Activated CD8-positive, alpha-beta memory T cell treated with anti-CD3 and anti-CD28 coated beads, Interleukin-2, amount 50 U/mL, for 4 hours (primary cell): ENCODE results near the gene ANKRD11.

Source experiments
- DNase-seq: peaks from one replicate; pipeline ENCODE4 v3.0.0-alpha.2; 2020

ANKRD11 gene

GRCh38 chr16:89506113-89506504 is 15.7 kb upstream of the ANKRD11 start:
- DNase-seq, result no peak

- DNase-seq, result peak; percentile 87
Observed at GRCh38 chr16:89505204-89506112, 15.1 kb upstream of the ANKRD11 start.

GRCh38 chr16:89504091-89504490 is 13.7 kb upstream of the ANKRD11 start:
- DNase-seq, result no peak

GRCh38 chr16:89502081-89502843 is 11.9 kb upstream of the ANKRD11 start:
- no peak for DNase-seq

GRCh38 chr16:89499767-89500166 is 9.4 kb upstream of the ANKRD11 start:
- no peak for DNase-seq

GRCh38 chr16:89498839-89499238 is 8.5 kb upstream of the ANKRD11 start:
- DNase-seq, result no peak

- DNase-seq, result no peak
Observed at GRCh38 chr16:89495121-89495520, 4.8 kb upstream of the ANKRD11 start.

- no peak for DNase-seq
Observed at GRCh38 chr16:89493776-89494175, 3.4 kb upstream of the ANKRD11 start.

- DNase-seq, result no peak
Observed at GRCh38 chr16:89491974-89492687, 1.8 kb upstream of the ANKRD11 start.

GRCh38 chr16:89491238-89491869 is 993 bp upstream of the ANKRD11 start:
- no peak for DNase-seq

GRCh38 chr16:89489898-89490438 is 393 bp downstream of the ANKRD11 start:
- DNase-seq, result peak; percentile 35

- peak; percentile 87 for DNase-seq
Observed at GRCh38 chr16:89489040-89489897, 1.1 kb downstream of the ANKRD11 start.

- DNase-seq, result no peak
Observed at GRCh38 chr16:89485701-89486246, 4.6 kb downstream of the ANKRD11 start.

GRCh38 chr16:89484923-89485679 is 5.3 kb downstream of the ANKRD11 start:
- DNase-seq, result no peak

- DNase-seq, result no peak
Observed at GRCh38 chr16:89484041-89484501, 6.3 kb downstream of the ANKRD11 start.

GRCh38 chr16:89482817-89483205 is 7.5 kb downstream of the ANKRD11 start:
- no peak for DNase-seq

- DNase-seq, result no peak
Observed at GRCh38 chr16:89482150-89482816, 8.1 kb downstream of the ANKRD11 start.

GRCh38 chr16:89481356-89481955 is 8.9 kb downstream of the ANKRD11 start:
- no peak for DNase-seq

- DNase-seq, result no peak
Observed at GRCh38 chr16:89478576-89479221, 11.7 kb downstream of the ANKRD11 start.
